ENCODE measurements around the gene SPON1.

Gene SPON1

GRCh38 chr11:14264966-14265365 lies 302.4 kb downstream of the SPON1 start:
- no peak for TF ChIP-seq CTCF (IDR thresholded peaks at IDR 0.05; ENCODE audit: insufficient read depth, low read length, poor library complexity, severe bottlenecking)
- no peaks in the 10 kb centered on the region for H3K36me3 ChIP-seq (ENCODE audit: control insufficient read depth, insufficient read depth, low read length)
- no peak for DNase-seq (ENCODE audit: extremely low read depth, insufficient read length)

GRCh38 chr11:14266622-14267021 lies 304.1 kb downstream of the SPON1 start:
- no peak for TF ChIP-seq CTCF (IDR thresholded peaks at IDR 0.05; ENCODE audit: insufficient read depth, low read length, poor library complexity, severe bottlenecking)

More at GRCh38 chr11:14264966-14265365, 302.4 kb downstream of the SPON1 start:
- no peaks in the 10 kb centered on the region for H3K27me3 ChIP-seq (replicated peaks; ENCODE audit: control insufficient read depth, insufficient read depth, low read length)
- no peak overlapping the region for H3K4me3 ChIP-seq (replicated peaks; ENCODE audit: low read depth, low read length)

GRCh38 chr11:14267861-14268635 lies 305.5 kb downstream of the SPON1 start:
- no peaks in the 10 kb centered on the region for H3K36me3 ChIP-seq (ENCODE audit: control insufficient read depth, insufficient read depth, low read length)
- no peaks in the 10 kb centered on the region for H3K27me3 ChIP-seq (replicated peaks; ENCODE audit: control insufficient read depth, insufficient read depth, low read length)
- TF ChIP-seq CTCF (IDR thresholded peaks at IDR 0.05; ENCODE audit: insufficient read depth, low read length, poor library complexity, severe bottlenecking) = no peak
- no peak overlapping the region for H3K4me3 ChIP-seq (replicated peaks; ENCODE audit: low read depth, low read length)
- DNase-seq (ENCODE audit: extremely low read depth, insufficient read length) = no peak

More at GRCh38 chr11:14266622-14267021, 304.1 kb downstream of the SPON1 start:
- Histone ChIP-seq H3K4me3 (replicated peaks; ENCODE audit: low read depth, low read length) (no peak overlapping the region), H3K36me3 (ENCODE audit: control insufficient read depth, insufficient read depth, low read length) (no peaks in the 10 kb centered on the region), H3K27me3 (replicated peaks; ENCODE audit: control insufficient read depth, insufficient read depth, low read length) (no peaks in the 10 kb centered on the region)
- no peak for DNase-seq (ENCODE audit: extremely low read depth, insufficient read length)

- Histone ChIP-seq H3K36me3 (ENCODE audit: control insufficient read depth, insufficient read depth, low read length) (no peaks in the 10 kb centered on the region), H3K27me3 (replicated peaks; ENCODE audit: control insufficient read depth, insufficient read depth, low read length) (no peaks in the 10 kb centered on the region), H3K4me3 (replicated peaks; ENCODE audit: low read depth, low read length) (no peak overlapping the region)
- no peak for TF ChIP-seq CTCF (IDR thresholded peaks at IDR 0.05; ENCODE audit: insufficient read depth, low read length, poor library complexity, severe bottlenecking)
- DNase-seq (ENCODE audit: extremely low read depth, insufficient read length) = no peak
Measured at GRCh38 chr11:14269692-14270573, 307.4 kb downstream of the SPON1 start.

GRCh38 chr11:14270690-14271542 lies 308.4 kb downstream of the SPON1 start:
- Histone ChIP-seq H3K36me3 (ENCODE audit: control insufficient read depth, insufficient read depth, low read length) (no peaks in the 10 kb centered on the region; the same call in 1 of the 2 replicates), H3K4me3 (replicated peaks; ENCODE audit: low read depth, low read length) (no peak overlapping the region; the same call in 1 of the 2 replicates), H3K27me3 (replicated peaks; ENCODE audit: control insufficient read depth, insufficient read depth, low read length) (no peaks in the 10 kb centered on the region)
- no peak for DNase-seq (ENCODE audit: extremely low read depth, insufficient read length)
- TF ChIP-seq CTCF (IDR thresholded peaks at IDR 0.05; ENCODE audit: insufficient read depth, low read length, poor library complexity, severe bottlenecking) = no peak

Data from GM06990 (cell line).